ENCODE measurements around the gene ROR2.

Gene ROR2

GRCh38 chr9:91564081-91564670 lies 385.9 kb downstream of the ROR2 start:
- no peak for TF ChIP-seq CTCF (IDR thresholded peaks at IDR 0.05; ENCODE audit: low read depth, low read length, missing control alignments)
- no peak overlapping the region for H3K4me3 ChIP-seq (replicated peaks; ENCODE audit: low read depth, low read length)
- no peak for DNase-seq (ENCODE audit: extremely low read depth, low read depth)

- DNase-seq (ENCODE audit: extremely low read depth, low read depth): no peak
- no peak for TF ChIP-seq CTCF (IDR thresholded peaks at IDR 0.05; ENCODE audit: low read depth, low read length, missing control alignments)
- no peak overlapping the region for H3K4me3 ChIP-seq (replicated peaks; ENCODE audit: low read depth, low read length)
These were observed 387.6 kb downstream of the ROR2 start for GRCh38 chr9:91562416-91562815.

- DNase-seq (ENCODE audit: extremely low read depth, low read depth): no peak
- TF ChIP-seq CTCF (IDR thresholded peaks at IDR 0.05; ENCODE audit: low read depth, low read length, missing control alignments): no peak
- H3K4me3 ChIP-seq (replicated peaks; ENCODE audit: low read depth, low read length): no peak overlapping the region
These were observed 389.7 kb downstream of the ROR2 start for GRCh38 chr9:91560301-91560700.

GRCh38 chr9:91558879-91559278 lies 391.1 kb downstream of the ROR2 start:
- no peak for TF ChIP-seq CTCF (IDR thresholded peaks at IDR 0.05; ENCODE audit: low read depth, low read length, missing control alignments)
- no peak for DNase-seq (ENCODE audit: extremely low read depth, low read depth)

GRCh38 chr9:91558395-91558794 lies 391.6 kb downstream of the ROR2 start:
- DNase-seq (ENCODE audit: extremely low read depth, low read depth): no peak

More at GRCh38 chr9:91558879-91559278, 391.1 kb downstream of the ROR2 start:
- no peak overlapping the region for H3K4me3 ChIP-seq (replicated peaks; ENCODE audit: low read depth, low read length)

GRCh38 chr9:91557327-91557726 lies 392.7 kb downstream of the ROR2 start:
- no peak for DNase-seq (ENCODE audit: extremely low read depth, low read depth)
- H3K4me3 ChIP-seq (replicated peaks; ENCODE audit: low read depth, low read length): no peak overlapping the region
- no peak for TF ChIP-seq CTCF (IDR thresholded peaks at IDR 0.05; ENCODE audit: low read depth, low read length, missing control alignments)

More at GRCh38 chr9:91558395-91558794, 391.6 kb downstream of the ROR2 start:
- no peak for TF ChIP-seq CTCF (IDR thresholded peaks at IDR 0.05; ENCODE audit: low read depth, low read length, missing control alignments)
- H3K4me3 ChIP-seq (replicated peaks; ENCODE audit: low read depth, low read length): no peak overlapping the region

GRCh38 chr9:91555132-91555531 lies 394.9 kb downstream of the ROR2 start:
- DNase-seq (ENCODE audit: extremely low read depth, low read depth): no peak
- TF ChIP-seq CTCF (IDR thresholded peaks at IDR 0.05; ENCODE audit: low read depth, low read length, missing control alignments): no peak
- H3K4me3 ChIP-seq (replicated peaks; ENCODE audit: low read depth, low read length): no peak overlapping the region

Measured in HFF-Myc (cell line).